GM18517 (cell line): ENCODE data around the gene PHF13.
"Not testable (repeated sequence)": the region's sequence is repeated elsewhere in the genome, so short reads cannot be mapped to it uniquely, and the experiment has no call there.

Source experiments
- ATAC-seq: cut with Tn5 transposase; IDR thresholded peaks from one replicate; pipeline ENCODE4 v1.9.1; 2021; ENCODE audit warnings: mild to moderate bottlenecking, moderate library complexity; ENCODE audit not compliant: unreplicated experiment

The PHF13 gene

GRCh38 chr1:6627031-6627430 lies 13.5 kb downstream of the PHF13 start:
- ATAC-seq: no peak

GRCh38 chr1:6627841-6628545 lies 14.5 kb downstream of the PHF13 start:
- ATAC-seq: no peak

- no peak for ATAC-seq
Observed at GRCh38 chr1:6628971-6629479, 15.5 kb downstream of the PHF13 start.

- ATAC-seq: no peak
Observed at GRCh38 chr1:6630027-6630426, 16.5 kb downstream of the PHF13 start.

GRCh38 chr1:6631058-6631457 lies 17.5 kb downstream of the PHF13 start:
- ATAC-seq: no peak

- ATAC-seq: no peak
Observed at GRCh38 chr1:6632588-6633514, 19.3 kb downstream of the PHF13 start.

GRCh38 chr1:6634371-6635052 lies 21.0 kb downstream of the PHF13 start:
- no peak for ATAC-seq

GRCh38 chr1:6635161-6635909 lies 21.8 kb downstream of the PHF13 start:
- no peak for ATAC-seq

- no peak for ATAC-seq
Observed at GRCh38 chr1:6635910-6636760, 22.6 kb downstream of the PHF13 start.

- ATAC-seq: not testable (repeated sequence)
Observed at GRCh38 chr1:6636778-6637177, 23.2 kb downstream of the PHF13 start.

GRCh38 chr1:6637770-6638169 lies 24.2 kb downstream of the PHF13 start:
- no peak for ATAC-seq

GRCh38 chr1:6638226-6638625 lies 24.7 kb downstream of the PHF13 start:
- no peak for ATAC-seq

- not testable (repeated sequence) for ATAC-seq
Observed at GRCh38 chr1:6640867-6641266, 27.3 kb downstream of the PHF13 start.

GRCh38 chr1:6645018-6645417 lies 31.5 kb downstream of the PHF13 start:
- ATAC-seq: no peak

- ATAC-seq: no peak
Observed at GRCh38 chr1:6646499-6647148, 33.1 kb downstream of the PHF13 start.

- no peak for ATAC-seq
Observed at GRCh38 chr1:6648556-6648955, 35.0 kb downstream of the PHF13 start.

- ATAC-seq: no peak
Observed at GRCh38 chr1:6651909-6652308, 38.4 kb downstream of the PHF13 start.

GRCh38 chr1:6652986-6653385 lies 39.5 kb downstream of the PHF13 start:
- no peak for ATAC-seq
